ENCODE data around the gene JAGN1. TPM values are rescaled to one million over a fixed set of nuclear protein-coding genes. Genes with fewer than 3 reads are reported as not detected.

Gene JAGN1
- total RNA-seq, 2 donors from 2014 or later: 39.8 to 44.8 TPM

Other genes starting within 250 kb of the JAGN1 start
- 10 to 100 TPM; 47.6 to 52.0 TPM for gene MTMR14, start 241.1 kb upstream of the JAGN1 start, total RNA-seq
- gene CPNE9, start 186.8 kb upstream of the JAGN1 start, total RNA-seq: not detected
- gene BRPF1, start 158.9 kb upstream of the JAGN1 start, total RNA-seq: 10 to 100 TPM in 1 of 2 donors, 1 to 10 TPM in 1; 8.8 to 15.3 TPM
- gene OGG1, start 140.7 kb upstream of the JAGN1 start, total RNA-seq: 10 to 100 TPM; 10.8 to 12.2 TPM
- 10 to 100 TPM; 16.4 to 40.2 TPM for gene CAMK1, start 120.7 kb upstream of the JAGN1 start, total RNA-seq
- gene TADA3, start 98.1 kb upstream of the JAGN1 start, total RNA-seq: 10 to 100 TPM; 43.6 to 57.3 TPM
- gene ARPC4, start 97.5 kb upstream of the JAGN1 start, total RNA-seq: 10 to 100 TPM; 69.0 to 89.6 TPM
- gene TTLL3, start 80.3 kb upstream of the JAGN1 start, total RNA-seq: 10 to 100 TPM; 12.2 to 13.1 TPM
- gene RPUSD3, start 46.6 kb upstream of the JAGN1 start, total RNA-seq: 10 to 100 TPM; 46.7 to 55.2 TPM
- 10 to 100 TPM in 1 of 2 donors, 1 to 10 TPM in 1; 1.3 to 17.1 TPM for gene CIDEC, start 10.4 kb upstream of the JAGN1 start, total RNA-seq
- gene IL17RE, start 12.2 kb downstream of the JAGN1 start, total RNA-seq: 1 to 10 TPM in 1 of 2 donors, under 1 TPM in 1; 0.89 to 2.6 TPM
- 10 to 100 TPM; 32.5 to 49.1 TPM for gene IL17RC, start 26.5 kb downstream of the JAGN1 start, total RNA-seq
- 10 to 100 TPM; 63.9 to 79.0 TPM for gene CRELD1, start 43.2 kb downstream of the JAGN1 start, total RNA-seq
- gene PRRT3, start 61.8 kb downstream of the JAGN1 start, total RNA-seq: 1 to 10 TPM; 1.4 to 1.9 TPM
- 100 to 1,000 TPM in 1 of 2 donors, 10 to 100 TPM in 1; 69.8 to 111 TPM for gene EMC3, start 96.2 kb downstream of the JAGN1 start, total RNA-seq
- gene FANCD2, start 135.8 kb downstream of the JAGN1 start, total RNA-seq: 1 to 10 TPM; 1.7 to 2.0 TPM
- gene FANCD2OS, start 217.6 kb downstream of the JAGN1 start, total RNA-seq: not detected
- gene BRK1, start 225.1 kb downstream of the JAGN1 start, total RNA-seq: 10 to 100 TPM; 58.3 to 94.3 TPM

All from right atrium auricular region (tissue), 2 donors.